IPS DF 4.7 (cell line): ENCODE measurements around the gene PDCD2L.
A peak's percentile ranks its signal among the peaks of the same experiment; 100 is the strongest.
"Not testable (repeated sequence)": the region's sequence is repeated elsewhere in the genome, so short reads cannot be mapped to it uniquely, and the experiment has no call there.

Experiments
- DNase-seq: peaks from one replicate; pipeline ENCODE4 v3.0.0-alpha.2; 2013; ENCODE audit warnings: low spot score; ENCODE audit errors: extremely low read depth

The PDCD2L gene

GRCh38 chr19:34404109-34404909 lies at the start of gene PDCD2L:
Gene PDCD2L, plus strand, starts transcription at chr19:34404399. Its CDS starts 32 bp downstream, at chr19:34404431.
- peak; percentile 74 for DNase-seq

- DNase-seq = no peak
Observed at GRCh38 chr19:34355201-34355600, 49.0 kb upstream of the PDCD2L start.

- DNase-seq = no peak
Observed at GRCh38 chr19:34356875-34357274, 47.3 kb upstream of the PDCD2L start.

GRCh38 chr19:34357431-34357830 lies 46.8 kb upstream of the PDCD2L start:
- no peak for DNase-seq

GRCh38 chr19:34359140-34359953 lies 44.9 kb upstream of the PDCD2L start:
- peak; percentile 69 for DNase-seq

GRCh38 chr19:34359954-34360315 lies 44.3 kb upstream of the PDCD2L start:
- no peak for DNase-seq

GRCh38 chr19:34360354-34360909 lies 43.8 kb upstream of the PDCD2L start:
- no peak for DNase-seq

- DNase-seq = no peak
Observed at GRCh38 chr19:34362679-34363069, 41.5 kb upstream of the PDCD2L start.

- DNase-seq = no peak
Observed at GRCh38 chr19:34363094-34363493, 41.1 kb upstream of the PDCD2L start.

GRCh38 chr19:34363930-34364329 lies 40.3 kb upstream of the PDCD2L start:
- no peak for DNase-seq

GRCh38 chr19:34364462-34364829 lies 39.8 kb upstream of the PDCD2L start:
- no peak for DNase-seq

GRCh38 chr19:34364830-34365462 lies 39.3 kb upstream of the PDCD2L start, which contains the start of gene GPI:
Gene GPI, plus strand, starts transcription at chr19:34365196. Its CDS starts 71 bp downstream, at chr19:34365267.
- no peak for DNase-seq

- no peak for DNase-seq
Observed at GRCh38 chr19:34365463-34366401, 38.5 kb upstream of the PDCD2L start.

GRCh38 chr19:34366738-34367623 lies 37.2 kb upstream of the PDCD2L start:
- DNase-seq = no peak

- DNase-seq = no peak
Observed at GRCh38 chr19:34367624-34367957, 36.6 kb upstream of the PDCD2L start.

- no peak for DNase-seq
Observed at GRCh38 chr19:34368338-34368737, 35.9 kb upstream of the PDCD2L start.

- DNase-seq = not testable (repeated sequence)
Observed at GRCh38 chr19:34369166-34369565, 35.0 kb upstream of the PDCD2L start.

GRCh38 chr19:34370117-34370516 lies 34.1 kb upstream of the PDCD2L start:
- DNase-seq = no peak

GRCh38 chr19:34370983-34371382 lies 33.2 kb upstream of the PDCD2L start:
- no peak for DNase-seq
